Activated CD4-positive, CD25-positive, alpha-beta regulatory T cell treated with anti-CD3 and anti-CD28 coated beads, Interleukin-2, amount 50 U/mL, for 24 hours (primary cell): Measurements from ENCODE around the gene KCNQ4.

Source experiments
- ATAC-seq, 2 donors: fragments of 150-1000 bp; cut with Tn5 transposase; one replicate each; pipeline ENCODE4 v1.10.0; 2021; ENCODE audit warnings: mild to moderate bottlenecking in 1 of 2, moderate library complexity in 1 of 2

Gene KCNQ4

DNA sequence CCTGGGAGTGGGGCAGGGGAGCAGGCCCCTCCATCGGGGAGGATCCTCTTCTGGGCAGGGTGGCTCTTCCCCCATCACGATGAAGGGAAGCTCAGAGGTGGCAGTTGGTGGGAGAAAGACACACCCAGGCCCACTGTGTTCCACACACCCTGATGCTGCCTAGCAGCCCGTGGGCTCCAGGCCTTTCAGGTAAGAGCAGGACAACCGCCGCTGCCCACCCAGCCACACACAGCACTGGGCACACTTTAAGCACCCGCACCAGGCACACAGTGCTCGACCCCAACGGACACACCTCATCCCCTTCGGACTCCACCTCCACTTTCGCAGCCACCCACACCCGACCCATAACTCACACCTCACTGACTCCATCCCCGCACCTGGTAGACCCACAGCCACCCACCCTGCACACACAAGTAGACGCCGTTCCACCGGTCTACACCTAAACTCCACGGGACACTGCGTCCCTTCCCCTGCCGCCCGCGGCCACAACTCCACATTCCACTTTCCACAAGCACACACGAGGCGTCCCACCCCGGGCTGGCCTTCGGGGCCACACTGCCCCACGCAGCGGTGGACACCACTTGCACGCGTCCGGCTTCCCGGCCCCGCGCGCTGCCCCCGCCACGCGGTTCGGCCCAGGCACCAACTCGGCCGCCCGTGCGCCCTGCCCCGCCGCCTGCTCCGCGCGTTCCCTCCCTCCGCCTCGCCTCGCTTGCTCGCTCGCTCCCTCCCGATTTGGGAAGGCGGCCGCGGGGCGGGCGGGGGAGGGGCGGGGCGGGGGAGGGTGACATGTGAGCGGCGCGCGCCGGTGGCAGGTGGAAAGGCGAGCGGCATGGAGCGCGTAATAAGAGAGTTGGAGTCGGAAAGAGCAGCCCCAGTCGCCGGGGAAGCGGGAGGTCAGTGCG is at the start of gene KCNQ4:
Gene KCNQ4, plus strand, starts transcription at position 787 of the 905 bp plus-strand sequence. CDS start 307 bp downstream, outside the sequence.
- peak; percentile 28 to 34 for ATAC-seq

DNA sequence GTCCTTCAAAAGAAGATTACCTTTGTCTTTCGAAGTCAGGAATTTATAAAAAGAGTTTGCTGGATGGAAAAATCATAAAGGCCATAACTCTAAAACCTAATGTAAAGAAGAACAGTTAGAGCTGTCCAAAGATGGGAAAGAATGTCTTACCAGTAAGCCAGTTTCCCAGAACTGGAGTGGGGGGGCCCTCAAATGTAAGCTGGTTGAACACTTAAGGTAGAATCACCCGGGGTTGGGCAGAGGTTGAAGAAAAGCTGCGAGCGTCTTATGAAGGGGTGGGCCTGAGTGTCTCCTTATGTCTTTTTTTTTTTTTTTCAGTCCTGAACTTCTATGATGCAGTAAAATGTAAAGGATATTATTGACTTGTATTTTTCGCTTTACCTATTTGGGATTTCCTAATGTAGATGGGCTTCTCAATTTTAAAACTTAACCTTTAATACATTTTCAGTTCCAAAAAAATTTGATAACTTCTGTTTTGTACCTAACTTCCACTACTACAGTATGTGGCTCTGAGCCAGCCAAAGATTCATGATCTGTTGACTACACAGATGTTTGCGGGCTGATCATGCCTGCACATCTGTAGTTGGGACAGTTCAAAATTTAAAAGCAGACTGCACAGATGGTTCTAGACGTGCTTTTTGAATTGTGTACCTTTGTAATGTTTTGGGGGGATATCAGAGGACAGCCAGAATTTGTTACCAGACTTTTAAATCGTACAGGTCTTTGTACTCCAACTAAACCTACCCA is 48.5 kb upstream of the KCNQ4 start:
- no peak for ATAC-seq

DNA sequence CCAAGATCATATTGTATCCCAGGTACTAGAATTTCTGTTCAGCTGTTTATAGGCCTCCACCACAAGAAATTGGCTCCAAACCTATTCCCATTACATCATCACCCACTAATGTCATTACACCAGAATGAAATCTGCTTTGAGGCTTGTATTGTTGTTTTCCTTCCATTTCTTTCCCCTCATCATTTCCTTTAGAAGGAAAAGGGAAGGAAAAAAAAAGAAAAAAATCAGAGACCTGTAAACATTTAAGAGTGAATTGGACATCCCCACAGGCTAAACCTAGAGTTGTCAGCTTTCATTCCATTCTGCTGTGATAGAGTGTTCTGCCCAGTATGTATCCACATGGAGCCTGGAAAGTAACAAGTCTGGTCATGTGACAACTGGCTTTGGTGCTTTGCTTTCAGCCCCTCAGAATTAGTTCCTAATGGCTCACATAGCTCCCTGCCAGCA is 47.5 kb upstream of the KCNQ4 start:
- ATAC-seq, result no peak

DNA sequence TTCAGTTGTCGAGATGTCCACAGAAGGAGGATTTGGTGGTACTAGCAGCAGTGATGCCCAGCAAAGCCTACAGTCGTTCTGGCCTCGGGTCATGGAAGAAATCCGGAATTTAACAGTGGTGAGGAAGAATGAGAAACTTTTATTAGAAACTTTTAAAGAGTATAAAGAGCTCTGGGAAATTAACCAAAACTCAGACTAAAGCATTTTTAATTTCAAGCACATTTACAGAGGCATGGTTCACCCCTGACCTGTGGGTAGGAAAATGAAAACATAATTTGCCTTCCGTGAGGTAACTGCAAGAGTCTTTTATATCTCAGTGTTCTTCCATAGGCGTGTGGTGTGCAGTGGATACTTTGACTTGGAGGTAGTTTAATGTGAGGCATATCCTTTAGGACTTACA is 44.8 kb upstream of the KCNQ4 start:
- no peak for ATAC-seq

DNA sequence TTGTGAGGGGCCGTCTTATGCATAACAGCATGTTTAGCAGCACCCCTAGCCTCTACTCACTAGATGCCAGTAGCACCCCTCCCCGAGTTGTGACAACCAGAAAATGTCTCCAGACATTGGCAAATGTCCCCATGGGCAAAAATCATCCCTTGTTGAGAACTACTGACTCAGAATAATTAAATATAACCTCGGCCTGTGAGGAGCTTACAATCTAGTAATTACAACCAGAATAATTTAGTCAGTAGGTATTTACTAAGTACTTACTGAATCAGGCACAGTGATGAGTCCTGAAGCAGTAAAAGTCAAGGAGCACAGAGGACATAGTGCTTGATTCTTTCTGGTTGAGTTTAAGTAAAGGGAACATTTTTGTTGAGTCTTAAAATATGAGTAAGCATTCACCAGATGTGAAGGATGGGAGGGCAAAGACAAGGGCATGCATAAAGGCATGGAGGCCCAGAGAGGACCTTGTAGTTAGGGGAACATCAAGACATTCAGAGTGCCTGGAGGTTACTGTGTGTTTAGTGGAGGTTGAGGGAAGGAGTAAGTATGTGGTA is 44.1 kb upstream of the KCNQ4 start:
- ATAC-seq, result no peak

DNA sequence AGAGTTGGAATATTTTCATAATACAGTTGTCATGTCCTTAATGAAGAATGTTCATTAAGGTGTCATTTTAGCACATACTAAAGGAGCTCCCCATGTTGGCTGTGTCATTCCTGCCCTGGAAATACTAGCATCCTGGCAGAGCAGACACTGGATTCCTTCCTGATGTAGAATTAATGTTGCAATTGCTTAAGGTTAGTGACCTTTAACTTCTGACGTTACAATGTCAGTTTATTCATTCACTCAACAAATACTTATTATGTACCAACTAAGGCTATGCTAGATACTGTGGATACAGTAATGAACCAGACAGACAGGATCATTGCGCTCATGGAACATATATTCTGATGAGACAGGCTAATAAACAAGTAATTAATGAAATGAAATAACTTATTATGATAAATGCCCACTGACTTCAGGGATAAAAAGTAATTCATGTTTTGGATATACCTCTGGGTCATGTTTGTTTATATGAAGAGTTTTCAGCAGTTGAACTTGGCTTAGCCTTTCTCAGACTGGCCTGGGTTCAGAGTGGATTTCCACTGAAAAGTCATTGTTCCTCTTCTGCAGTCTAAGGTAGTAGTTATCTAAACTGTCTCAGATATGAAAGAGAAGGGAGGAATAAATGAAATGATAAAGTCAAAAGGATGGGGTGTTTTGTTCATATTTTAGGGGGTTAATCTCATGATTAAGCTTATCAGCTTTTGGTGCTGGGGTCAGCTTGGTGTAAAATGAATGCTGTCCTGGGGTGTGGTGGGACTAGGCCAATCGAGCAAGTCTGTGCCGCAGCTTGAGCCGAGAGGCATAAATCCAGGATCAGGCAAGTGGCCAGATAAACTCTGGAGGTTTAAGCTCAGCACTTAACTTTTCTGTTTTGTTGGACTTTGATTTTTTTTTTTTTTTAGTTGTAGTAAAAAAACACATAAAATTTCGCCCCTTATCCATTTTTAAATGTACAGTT is 43.3 kb upstream of the KCNQ4 start:
- no peak for ATAC-seq

DNA sequence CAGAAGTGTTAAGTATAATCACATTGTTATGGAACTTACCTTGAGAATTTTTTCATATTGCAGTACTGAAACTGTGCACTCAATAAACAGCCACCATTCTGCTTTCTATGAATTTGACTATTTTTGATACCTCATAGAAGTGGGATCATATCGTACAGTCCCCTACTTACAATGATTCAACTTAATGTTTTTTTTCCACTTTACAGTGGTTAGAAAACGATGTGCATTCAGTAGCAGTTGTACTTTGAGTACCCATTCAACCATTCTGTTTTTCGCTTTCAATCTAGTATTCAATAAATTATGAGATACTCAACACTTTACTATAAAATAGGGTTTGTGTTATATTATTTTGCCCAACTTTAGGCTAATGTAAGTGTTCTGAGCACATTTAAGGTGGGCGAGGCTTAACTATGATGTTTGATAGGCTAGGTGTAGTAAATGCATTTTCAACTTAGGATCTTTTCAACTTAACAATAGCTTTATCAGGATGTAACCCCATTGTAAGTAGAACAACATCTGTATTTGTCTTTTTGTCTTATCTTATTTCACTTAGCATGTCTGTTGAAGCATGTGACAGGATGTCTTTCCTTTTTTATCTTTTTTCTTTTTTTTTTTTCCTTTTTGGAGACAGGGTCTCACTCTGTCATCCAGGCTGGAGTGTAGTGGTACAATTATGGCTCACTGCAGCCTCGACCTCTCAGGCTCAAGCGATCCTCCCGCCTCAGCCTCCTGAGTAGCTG is 42.4 kb upstream of the KCNQ4 start:
- peak; percentile 63 to 64 for ATAC-seq

DNA sequence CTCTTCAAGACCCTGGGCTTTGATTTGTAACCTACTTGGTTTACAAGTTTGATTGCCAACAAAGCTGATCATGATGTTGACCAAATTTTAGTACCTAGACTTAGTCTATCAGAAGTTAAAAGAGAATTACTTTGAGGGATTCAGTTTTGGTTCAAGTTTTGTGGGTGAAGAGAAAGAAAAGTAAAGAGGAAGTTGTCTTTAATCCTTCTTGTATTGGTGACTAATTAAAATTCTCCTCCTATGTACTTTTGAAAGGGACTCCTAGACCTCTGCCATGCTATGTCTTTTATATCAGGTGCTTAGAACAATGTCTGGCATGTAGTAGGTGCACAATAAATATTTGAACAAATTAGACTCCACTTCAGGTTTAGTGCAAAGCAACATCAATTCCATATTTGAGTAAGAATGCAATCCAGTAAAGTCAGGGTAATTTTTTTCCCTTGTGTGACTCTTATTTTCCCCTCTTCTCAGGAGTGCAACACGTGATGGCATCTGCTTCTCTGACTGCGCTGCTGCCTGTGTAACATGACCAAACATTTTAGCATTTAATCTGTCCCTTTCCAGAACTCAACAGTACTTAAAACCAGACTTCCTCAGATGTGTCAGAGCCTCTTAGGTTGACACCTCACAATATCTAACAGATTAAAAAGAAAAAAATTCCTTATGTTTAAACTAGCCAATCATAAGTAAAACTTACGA is 41.1 kb upstream of the KCNQ4 start:
- peak; percentile 67 to 72 for ATAC-seq

DNA sequence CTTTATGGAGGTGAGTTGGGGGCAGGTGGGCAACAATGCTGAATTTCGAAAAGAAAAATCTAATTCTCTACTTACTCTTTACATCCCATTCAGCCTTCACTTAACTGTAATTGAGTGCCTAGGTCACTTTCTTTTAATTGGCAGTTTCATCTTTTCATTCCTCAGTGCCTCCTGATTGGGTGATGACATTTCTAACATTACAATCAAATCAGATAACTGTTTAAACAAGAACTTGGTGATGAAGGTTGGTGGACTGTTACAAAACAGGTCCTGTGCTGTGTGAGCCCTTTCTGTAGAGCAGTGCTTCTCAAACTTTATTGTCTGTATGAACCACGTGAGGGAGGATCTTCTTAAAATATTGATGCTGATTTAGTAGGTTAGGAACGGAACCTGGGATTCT is 40.1 kb upstream of the KCNQ4 start:
- ATAC-seq, result no peak

DNA sequence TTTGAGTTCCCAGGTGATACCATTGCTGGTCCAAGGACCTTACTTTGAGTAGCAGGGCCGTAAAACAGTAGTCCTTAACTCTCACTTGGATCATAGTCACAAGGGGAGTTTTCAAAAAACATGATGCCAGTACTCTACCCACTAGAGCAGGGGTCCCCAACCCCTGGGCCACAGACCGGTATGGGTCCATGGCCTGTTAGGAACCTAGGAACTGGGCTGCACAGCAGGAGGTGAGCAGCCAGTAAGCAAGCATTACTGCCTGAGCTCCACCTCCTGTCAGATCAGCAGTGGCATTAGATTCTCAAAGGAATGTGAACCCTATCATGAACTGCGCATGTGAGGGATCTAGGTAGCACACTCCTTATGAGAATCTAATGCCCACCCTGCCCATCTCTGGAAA is 39.7 kb upstream of the KCNQ4 start:
- ATAC-seq, result no peak

DNA sequence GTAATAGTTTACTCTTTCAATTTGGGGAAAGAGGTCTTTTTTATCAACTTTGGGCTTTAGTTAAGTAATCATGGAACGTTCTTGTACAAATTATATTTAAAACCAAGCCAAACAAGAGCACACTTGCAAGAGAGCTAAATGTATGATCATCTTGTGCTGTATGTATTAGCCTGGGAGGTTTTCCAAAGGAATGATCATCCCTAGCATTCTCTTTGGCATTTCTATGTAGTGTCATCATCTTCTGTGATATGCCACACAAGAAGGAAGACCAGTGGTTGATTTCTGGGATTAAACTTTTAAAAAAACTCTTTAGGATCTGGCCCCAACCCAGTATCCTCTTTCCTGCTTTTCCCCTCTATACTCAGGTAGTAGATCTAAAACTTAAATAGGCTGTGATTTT is 38.4 kb upstream of the KCNQ4 start:
- ATAC-seq, result no peak

DNA sequence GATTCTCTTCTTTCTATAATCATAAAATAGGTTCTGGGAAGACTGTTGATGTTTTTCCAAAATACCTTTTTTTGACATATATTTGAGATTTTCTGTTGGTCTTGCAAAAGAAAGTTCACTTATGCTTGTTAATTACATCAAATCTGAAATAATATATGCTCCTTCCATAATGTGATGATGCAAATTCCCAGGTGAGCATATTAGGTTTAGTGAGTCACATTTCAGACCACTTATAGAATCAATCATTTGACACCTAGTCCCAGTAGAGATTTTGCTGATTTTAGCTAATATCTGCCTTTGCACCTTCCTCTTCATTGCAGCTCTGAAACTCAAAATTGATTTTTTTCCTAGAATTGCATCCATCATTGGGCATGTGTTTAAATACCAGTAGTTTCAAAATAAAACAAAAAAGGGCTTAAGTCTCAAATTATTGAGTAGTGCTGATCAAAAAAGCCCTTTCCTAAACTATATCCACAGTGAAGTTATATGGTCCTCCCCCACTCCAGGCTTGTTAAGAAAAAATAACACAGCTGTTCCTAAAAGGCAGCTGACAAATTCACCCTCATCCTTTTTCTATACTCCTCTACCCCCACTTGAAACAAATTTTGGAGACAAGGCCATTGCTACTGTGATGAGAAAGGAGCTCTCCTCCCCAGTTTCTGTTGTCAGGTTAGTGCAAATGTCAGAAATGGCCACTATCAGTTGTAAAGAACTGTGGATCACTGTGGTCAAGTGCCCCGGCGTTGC is 37.1 kb upstream of the KCNQ4 start:
- no peak for ATAC-seq

DNA sequence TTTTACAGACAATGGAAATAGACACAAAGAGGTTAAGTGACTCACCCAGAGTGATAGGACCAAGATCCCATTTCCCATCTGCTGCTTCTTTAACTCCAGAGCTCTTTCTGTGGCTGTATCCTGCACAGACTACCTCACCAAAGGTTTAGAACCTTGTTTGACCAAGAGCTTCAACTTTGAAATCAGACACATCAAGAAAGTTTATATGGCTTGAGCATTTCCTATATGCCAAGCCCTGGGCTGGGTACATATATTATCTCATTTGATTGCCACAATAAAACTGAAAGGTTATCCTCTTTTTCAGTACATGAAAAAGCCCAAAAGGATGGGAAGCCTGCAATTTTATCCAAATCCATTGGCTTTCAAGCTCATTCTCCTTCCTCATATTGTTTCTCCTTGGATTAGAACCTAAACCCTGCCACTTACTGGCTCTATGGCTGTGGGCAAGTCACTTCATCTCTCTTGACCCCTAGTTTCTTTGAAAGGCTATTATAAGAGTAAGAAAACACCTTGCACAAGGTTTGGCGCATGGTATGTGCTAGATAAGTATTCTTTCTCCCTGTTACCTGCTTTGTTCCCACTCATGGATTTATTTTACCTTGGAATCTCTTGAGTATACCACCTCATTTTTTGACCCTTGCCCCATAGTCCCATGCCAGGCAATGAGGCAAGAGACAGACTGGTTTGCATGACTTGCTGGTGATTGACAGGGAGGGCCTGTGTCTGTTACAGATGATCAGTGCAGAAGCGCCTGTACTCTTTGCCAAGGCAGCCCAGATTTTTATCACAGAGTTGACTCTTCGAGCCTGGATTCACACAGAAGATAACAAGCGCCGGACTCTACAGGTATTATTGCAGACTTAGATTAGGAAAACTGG is 34.5 kb upstream of the KCNQ4 start:
- ATAC-seq, result no peak

DNA sequence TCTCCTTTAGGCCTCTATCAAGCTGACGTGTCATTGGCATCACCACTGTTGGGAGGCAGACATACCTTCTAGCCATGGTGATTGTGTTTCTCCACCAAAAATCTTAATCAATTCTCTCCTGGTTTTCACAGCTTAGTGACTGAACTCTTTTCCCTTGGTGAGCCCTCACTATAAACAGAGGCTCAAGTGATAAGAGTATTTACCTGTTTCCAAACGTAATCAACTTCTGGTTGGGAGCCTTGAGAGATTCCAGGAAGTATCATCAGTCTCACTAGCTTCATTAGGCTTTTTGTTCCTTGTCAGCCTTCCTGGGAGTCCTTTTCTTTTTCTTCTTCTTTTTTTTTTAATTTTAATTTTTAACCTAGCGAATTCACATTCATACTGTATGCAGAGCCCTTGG is 33.8 kb upstream of the KCNQ4 start:
- ATAC-seq, result no peak

DNA sequence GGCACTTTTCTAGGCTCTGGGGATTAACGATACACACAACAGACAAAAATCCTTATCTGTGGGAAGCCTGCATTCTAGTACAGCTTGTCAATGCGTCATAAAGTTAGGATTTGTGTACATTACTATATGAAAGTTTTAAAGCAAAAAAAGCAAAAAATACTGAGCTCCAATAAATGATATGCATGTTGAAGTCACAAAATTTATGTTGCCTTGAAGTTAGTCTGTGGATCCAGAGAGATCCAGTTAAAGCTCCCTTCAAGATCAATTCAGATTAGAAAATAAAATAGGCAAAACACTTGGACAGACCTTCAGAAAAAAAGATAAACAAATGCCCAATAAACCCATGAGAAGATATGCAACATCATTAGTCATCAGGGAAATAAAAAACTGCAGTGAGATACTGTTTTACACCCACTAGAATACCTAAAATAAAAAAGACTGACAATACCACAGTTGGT is 33.1 kb upstream of the KCNQ4 start:
- ATAC-seq, result no peak

DNA sequence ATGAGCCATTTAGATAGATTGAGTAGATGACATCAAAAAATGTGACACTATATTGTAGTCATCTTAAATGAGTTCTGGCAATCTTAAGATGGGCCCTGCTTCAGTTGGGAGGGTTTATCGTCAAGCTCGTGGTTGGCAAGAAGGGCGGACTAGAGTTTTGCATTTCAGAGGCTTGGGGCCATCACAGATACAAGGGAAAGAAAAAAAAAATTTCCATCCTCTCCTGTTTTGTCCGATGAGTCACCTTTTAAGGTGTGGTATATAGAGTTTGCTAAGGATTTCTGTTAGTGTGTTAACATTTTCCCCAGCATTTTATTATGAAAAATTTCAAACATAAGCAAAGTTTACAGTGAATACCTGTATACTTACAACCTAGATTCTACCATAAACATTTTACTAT is 31.8 kb upstream of the KCNQ4 start:
- ATAC-seq, result no peak

DNA sequence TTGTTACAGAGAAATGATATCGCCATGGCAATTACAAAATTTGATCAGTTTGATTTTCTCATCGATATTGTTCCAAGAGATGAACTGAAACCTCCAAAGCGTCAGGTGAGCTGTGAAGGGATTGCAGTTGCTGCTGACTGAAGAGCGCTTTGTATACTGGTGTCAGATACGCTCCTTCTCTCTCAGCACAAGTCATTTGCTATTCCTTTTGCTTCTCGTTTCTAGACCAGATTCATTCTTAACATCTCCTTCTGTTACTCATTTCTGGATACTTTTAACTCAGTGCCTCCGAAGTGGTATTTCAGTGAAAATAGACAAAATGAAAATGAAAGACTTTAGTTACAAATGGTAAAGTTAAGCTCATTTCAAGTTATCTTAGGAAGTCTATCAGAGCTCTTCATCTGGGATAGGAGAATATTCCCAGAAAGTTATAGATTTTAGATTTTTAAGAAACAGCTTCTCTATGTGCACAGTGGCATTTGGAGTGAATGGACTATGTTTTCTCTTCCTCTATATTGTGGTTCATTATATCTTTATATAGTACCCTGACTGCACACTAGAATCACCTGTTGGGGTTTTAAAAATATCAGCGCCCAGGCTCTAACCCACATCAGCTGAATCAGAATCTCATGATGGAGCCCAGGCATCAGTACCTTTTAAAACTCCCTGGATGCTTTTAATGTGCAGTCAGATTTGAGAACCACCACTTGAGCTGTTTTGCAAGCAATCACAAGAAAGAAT is 30.3 kb upstream of the KCNQ4 start:
- peak; percentile 80 to 90 for ATAC-seq

DNA sequence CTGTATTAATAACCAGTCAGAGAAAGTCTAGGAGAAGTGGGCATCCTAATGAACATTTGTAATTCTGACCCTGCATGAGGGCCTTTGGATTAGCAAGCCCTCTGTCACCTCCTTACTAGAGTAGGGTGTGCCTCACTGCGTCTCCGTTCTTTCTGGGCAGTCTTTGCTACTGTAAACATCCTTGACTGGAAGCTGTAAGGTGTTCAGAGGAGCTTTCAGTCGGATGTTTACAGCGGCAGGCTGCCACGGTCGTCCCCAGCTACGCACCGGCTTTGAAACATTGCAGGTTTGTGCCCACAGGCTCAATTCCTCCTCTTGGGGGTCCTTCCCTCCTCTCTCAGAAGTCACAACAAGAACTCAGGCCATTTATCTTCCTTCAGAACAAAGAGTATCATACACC is 29.4 kb upstream of the KCNQ4 start:
- ATAC-seq, result no peak
